SK-N-SH treated with all-trans-retinoic acid at 6 μM for 48 hours (cell line): Measurements from ENCODE around the gene KAT2B.

Experiments
- ATAC-seq: fragments of 200-7000 bp; cut with Tn5 transposase; 3 replicates; pipeline ENCODE4 v1.9.1; 2020; ENCODE audit warnings: mild to moderate bottlenecking, moderate library complexity
- BACH2 ChIP-seq: fragments of 250-450 bp; sonication (Bioruptor Pico); IDR thresholded peaks from 2 replicates; pipeline ENCODE4 v1.9.0; 2021; ENCODE audit warnings: mild to moderate bottlenecking, borderline replicate concordance
- CSDC2 ChIP-seq: fragments of 250-450 bp; sonication (Bioruptor Pico); IDR thresholded peaks from 2 replicates; pipeline ENCODE4 v1.5.0; 2020; ENCODE audit warnings: mild to moderate bottlenecking, moderate library complexity
- ESRRG ChIP-seq: fragments of 250-450 bp; sonication (Bioruptor Pico); IDR thresholded peaks from 2 replicates; pipeline ENCODE4 v1.6.1; 2021; ENCODE audit warnings: mild to moderate bottlenecking
- ISL1 ChIP-seq: fragments of 250-450 bp; sonication (Bioruptor Pico); IDR thresholded peaks from 2 replicates; pipeline ENCODE4 v2.1.2; 2022; ENCODE audit warnings: mild to moderate bottlenecking, moderate library complexity
- OSR1 ChIP-seq: fragments of 250-450 bp; sonication (Bioruptor Pico); IDR thresholded peaks from 2 replicates; pipeline ENCODE4 v1.8.0; 2022; ENCODE audit warnings: moderate library complexity, mild to moderate bottlenecking, inconsistent platforms
- PPARA ChIP-seq: fragments of 250-450 bp; sonication (Bioruptor Pico); IDR thresholded peaks from 2 replicates; pipeline ENCODE4 v1.5.0; 2020; ENCODE audit warnings: mild to moderate bottlenecking, borderline replicate concordance
- TCF4 ChIP-seq: fragments of 250-450 bp; sonication (Bioruptor Pico); IDR thresholded peaks from 2 replicates; pipeline ENCODE4 v1.8.0; 2021; ENCODE audit warnings: mild to moderate bottlenecking, moderate library complexity, borderline replicate concordance
- TOX ChIP-seq: fragments of 250-450 bp; sonication (Bioruptor Pico); IDR thresholded peaks from 2 replicates; pipeline ENCODE4 v1.8.0; 2021; ENCODE audit warnings: mild to moderate bottlenecking, moderate library complexity, borderline replicate concordance
- TSHZ2 ChIP-seq: fragments of 250-450 bp; sonication (Bioruptor Pico); IDR thresholded peaks from 2 replicates; pipeline ENCODE4 v1.5.0; 2020; ENCODE audit warnings: mild to moderate bottlenecking, moderate library complexity
- ZC3H10 ChIP-seq: fragments of 250-450 bp; sonication (Bioruptor Pico); IDR thresholded peaks from 2 replicates; pipeline ENCODE4 v1.5.1; 2021; ENCODE audit warnings: mild to moderate bottlenecking, moderate library complexity
- ZFP3 ChIP-seq: fragments of 250-450 bp; sonication (Bioruptor Pico); IDR thresholded peaks from 2 replicates; pipeline ENCODE4 v1.5.0; 2020; ENCODE audit warnings: mild to moderate bottlenecking, moderate library complexity
- ZNF70 ChIP-seq: fragments of 450-650 bp; formaldehyde crosslinking; IDR thresholded peaks from 2 replicates; pipeline ENCODE4 v1.5.0; 2020; ENCODE audit warnings: mild to moderate bottlenecking, moderate library complexity
- ZNF8 ChIP-seq: fragments of 450-650 bp; formaldehyde crosslinking; IDR thresholded peaks from 2 replicates; pipeline ENCODE4 v1.5.0; 2020; ENCODE audit warnings: mild to moderate bottlenecking, moderate library complexity
- TF ChIP-seq, protein P1 (sequence below): fragments of 250-450 bp; sonication (Bioruptor Pico); IDR thresholded peaks from 2 replicates; pipeline ENCODE4 v1.8.0; 2021; ENCODE audit warnings: low read depth, mild to moderate bottlenecking, moderate library complexity, borderline replicate concordance
- TF ChIP-seq, protein P2 (sequence below): fragments of 250-450 bp; sonication (Bioruptor Pico); IDR thresholded peaks from 2 replicates; pipeline ENCODE4 v1.8.0; 2020; ENCODE audit warnings: mild to moderate bottlenecking, moderate library complexity, borderline replicate concordance

Gene KAT2B

DNA sequence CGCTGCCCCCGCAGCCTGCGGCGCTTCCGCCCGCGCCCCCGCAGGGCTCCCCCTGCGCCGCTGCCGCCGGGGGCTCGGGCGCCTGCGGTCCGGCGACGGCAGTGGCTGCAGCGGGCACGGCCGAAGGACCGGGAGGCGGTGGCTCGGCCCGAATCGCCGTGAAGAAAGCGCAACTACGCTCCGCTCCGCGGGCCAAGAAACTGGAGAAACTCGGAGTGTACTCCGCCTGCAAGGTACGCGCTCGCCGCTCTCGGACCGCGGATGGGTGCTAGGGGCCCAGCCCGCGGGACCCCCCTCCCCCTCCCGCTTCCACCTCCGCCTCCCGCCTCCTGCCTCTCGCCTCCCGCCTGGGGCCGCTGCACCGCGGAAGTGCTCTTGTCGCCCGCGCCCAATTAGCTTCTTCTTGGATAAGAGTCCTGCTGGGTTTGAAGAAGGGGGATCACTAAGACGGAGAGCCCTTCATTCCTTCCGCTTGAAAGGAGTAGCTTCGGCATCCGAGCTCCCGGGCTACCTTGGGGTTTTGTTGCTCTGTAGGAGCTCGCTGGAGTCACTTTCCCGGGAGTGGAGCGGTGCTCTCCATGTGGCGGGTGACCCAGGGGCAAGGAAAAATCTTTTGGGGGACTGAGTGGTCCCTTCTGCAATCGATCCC, 426 bp downstream of the KAT2B start:
- TF ChIP-seq ZFP3 (CRISPR knock-in tag) (peak; percentile 100), ZNF70 (peak; percentile 33; the same call in 1 of the 2 replicates), TCF4 (CRISPR knock-in tag) (no peak), OSR1 (no peak)
- TF ChIP-seq, protein P1, sequence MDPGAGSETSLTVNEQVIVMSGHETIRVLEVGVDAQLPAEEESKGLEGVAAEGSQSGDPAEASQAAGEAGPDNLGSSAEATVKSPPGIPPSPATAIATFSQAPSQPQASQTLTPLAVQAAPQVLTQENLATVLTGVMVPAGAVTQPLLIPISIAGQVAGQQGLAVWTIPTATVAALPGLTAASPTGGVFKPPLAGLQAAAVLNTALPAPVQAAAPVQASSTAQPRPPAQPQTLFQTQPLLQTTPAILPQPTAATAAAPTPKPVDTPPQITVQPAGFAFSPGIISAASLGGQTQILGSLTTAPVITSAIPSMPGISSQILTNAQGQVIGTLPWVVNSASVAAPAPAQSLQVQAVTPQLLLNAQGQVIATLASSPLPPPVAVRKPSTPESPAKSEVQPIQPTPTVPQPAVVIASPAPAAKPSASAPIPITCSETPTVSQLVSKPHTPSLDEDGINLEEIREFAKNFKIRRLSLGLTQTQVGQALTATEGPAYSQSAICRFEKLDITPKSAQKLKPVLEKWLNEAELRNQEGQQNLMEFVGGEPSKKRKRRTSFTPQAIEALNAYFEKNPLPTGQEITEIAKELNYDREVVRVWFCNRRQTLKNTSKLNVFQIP (CRISPR knock-in tag) = no peak
- ATAC-seq = peak; percentile 54

DNA sequence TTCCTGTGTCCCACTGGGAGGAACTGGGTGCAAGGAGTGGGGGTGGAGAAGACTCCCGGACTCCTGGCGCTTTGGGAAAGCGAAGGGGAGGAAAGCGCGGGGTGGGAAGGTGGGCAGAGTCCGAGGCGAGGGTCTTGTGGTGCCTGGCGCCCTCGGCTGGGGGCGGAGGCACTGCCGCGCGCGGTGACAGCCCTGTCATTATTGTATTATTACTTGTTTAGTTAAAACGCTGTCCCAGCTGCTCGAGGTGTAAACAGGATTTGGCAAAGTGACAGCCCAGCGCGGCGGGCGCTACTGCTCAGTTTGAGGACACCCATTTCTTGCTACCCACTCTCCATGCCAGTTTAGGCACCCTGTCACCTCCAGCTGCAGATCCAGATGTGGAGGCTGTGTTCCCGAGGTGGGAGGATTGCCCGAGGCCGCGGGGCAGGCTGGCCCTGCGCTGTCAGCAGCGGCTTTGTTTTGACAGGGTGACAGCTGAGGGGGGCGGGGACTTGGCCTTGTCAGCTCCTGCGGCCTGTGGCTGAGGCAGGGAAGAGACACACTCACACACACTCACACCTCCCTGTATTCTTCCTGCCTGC, 1.0 kb downstream of the KAT2B start:
- ATAC-seq = peak; percentile 41
- no peak for TF ChIP-seq OSR1
- no peak for TF ChIP-seq ZC3H10 (CRISPR knock-in tag)
- TF ChIP-seq, protein P2, sequence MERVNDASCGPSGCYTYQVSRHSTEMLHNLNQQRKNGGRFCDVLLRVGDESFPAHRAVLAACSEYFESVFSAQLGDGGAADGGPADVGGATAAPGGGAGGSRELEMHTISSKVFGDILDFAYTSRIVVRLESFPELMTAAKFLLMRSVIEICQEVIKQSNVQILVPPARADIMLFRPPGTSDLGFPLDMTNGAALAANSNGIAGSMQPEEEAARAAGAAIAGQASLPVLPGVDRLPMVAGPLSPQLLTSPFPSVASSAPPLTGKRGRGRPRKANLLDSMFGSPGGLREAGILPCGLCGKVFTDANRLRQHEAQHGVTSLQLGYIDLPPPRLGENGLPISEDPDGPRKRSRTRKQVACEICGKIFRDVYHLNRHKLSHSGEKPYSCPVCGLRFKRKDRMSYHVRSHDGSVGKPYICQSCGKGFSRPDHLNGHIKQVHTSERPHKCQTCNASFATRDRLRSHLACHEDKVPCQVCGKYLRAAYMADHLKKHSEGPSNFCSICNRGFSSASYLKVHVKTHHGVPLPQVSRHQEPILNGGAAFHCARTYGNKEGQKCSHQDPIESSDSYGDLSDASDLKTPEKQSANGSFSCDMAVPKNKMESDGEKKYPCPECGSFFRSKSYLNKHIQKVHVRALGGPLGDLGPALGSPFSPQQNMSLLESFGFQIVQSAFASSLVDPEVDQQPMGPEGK (CRISPR knock-in tag) = no peak
- no peak for TF ChIP-seq TSHZ2 (CRISPR knock-in tag)

GRCh38 chr3:20042331-20042730, 2.1 kb downstream of the KAT2B start:
- TF ChIP-seq BACH2 (CRISPR knock-in tag) = no peak
- no peak for TF ChIP-seq PPARA (CRISPR knock-in tag)
- no peak for TF ChIP-seq OSR1
- TF ChIP-seq, protein P2 (CRISPR knock-in tag) = no peak
- TF ChIP-seq ISL1 = no peak
- TF ChIP-seq ZC3H10 (CRISPR knock-in tag) = no peak
- no peak for ATAC-seq

GRCh38 chr3:20043396-20043795, 3.1 kb downstream of the KAT2B start:
- no peak for ATAC-seq
- TF ChIP-seq ZC3H10 (CRISPR knock-in tag) (no peak), ZFP3 (CRISPR knock-in tag) (no peak), OSR1 (no peak)
- TF ChIP-seq, protein P1 (CRISPR knock-in tag) = no peak

GRCh38 chr3:20043825-20044224, 3.6 kb downstream of the KAT2B start:
- no peak for ATAC-seq
- no peak for TF ChIP-seq PPARA (CRISPR knock-in tag)
- no peak for TF ChIP-seq TCF4 (CRISPR knock-in tag)
- TF ChIP-seq ZNF8 (CRISPR knock-in tag) = no peak
- TF ChIP-seq, protein P2 (CRISPR knock-in tag) = no peak
- no peak for TF ChIP-seq OSR1
- no peak for TF ChIP-seq ESRRG (CRISPR knock-in tag)
- no peak for TF ChIP-seq CSDC2 (CRISPR knock-in tag)
- no peak for TF ChIP-seq TSHZ2 (CRISPR knock-in tag)
- no peak for TF ChIP-seq TOX (CRISPR knock-in tag)
